ENCODE measurements around the gene FUT9.
A peak's percentile ranks its signal among the peaks of the same experiment; 100 is the strongest.

FUT9 gene

DNA sequence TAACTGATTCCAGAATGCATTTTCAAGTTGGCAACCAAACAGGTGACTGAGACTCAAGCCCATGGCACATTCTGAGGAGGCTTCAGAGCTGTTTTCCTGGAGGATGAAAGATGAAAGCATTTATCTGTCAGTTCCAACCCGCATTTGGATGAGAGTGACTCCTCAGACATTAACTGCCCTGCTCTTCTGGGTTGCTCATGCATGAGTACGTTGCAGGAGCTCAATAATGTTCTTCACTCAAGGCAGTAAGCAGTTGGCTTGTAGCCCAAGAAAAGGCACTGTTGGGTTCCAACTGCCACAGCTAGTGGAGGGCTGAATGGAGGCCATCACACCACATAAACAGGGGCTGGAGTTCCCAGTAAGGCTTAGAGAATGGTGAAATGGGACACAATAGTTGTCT lies 155.3 kb downstream of the FUT9 start:
- H3K4me1 Mint-ChIP-seq, result no peaks in the 10 kb centered on the region
- ATAC-seq (replicated peaks), result peak in 1 of 2 donors; percentile 14
- H3K4me3 Mint-ChIP-seq, result no peak overlapping the region

DNA sequence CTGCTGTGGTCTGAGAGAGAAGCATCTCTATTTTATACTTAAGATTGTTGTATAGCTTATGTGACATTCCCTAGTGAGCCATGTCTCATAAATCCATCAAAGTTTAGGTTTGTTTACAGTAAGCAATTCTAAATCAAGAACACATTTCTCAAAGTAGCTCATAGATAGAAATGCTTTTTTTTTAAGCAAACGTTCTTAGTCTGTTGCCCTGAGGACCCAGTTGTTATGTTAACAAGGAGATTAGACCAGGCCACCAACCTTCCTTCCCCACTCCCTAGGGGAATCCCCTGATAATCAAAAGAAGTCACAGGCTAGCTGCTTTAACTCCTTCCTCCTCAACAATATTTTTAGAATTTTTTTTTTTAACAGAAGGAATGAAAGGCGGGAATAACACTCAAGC lies 169.0 kb downstream of the FUT9 start:
- no peaks in the 10 kb centered on the region for H3K36me3 Mint-ChIP-seq
- no peak overlapping the region for H3K4me3 Mint-ChIP-seq

More for the DNA sequence above, 155.3 kb downstream of the FUT9 start:
- DNase-seq, result no peak
- H3K36me3 Mint-ChIP-seq, result no peaks in the 10 kb centered on the region
- H3K27ac Mint-ChIP-seq, result no peak overlapping the region
- H3K27me3 Mint-ChIP-seq, result no peaks in the 10 kb centered on the region
- H3K9me3 Mint-ChIP-seq, result no peaks in the 10 kb centered on the region

DNA sequence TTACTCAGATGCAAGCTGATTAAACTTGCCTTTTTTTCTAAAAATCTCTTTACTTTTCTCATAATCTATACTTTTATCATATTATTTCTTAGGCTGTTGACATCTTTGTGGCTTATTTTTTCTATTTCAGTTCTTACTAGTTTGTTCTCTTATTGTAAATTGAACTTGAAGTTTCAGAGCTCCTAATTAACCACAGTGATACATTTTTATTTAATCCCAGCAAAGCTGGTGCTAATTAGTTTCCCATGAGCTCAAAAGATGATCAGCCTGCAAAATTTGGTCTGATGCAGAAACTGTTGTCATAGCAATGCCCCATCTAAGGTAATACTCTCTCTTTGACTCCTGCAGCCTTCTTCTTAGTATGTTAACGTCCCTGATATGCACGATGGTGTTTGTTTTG lies 170.3 kb downstream of the FUT9 start:
- DNase-seq (no peak), ATAC-seq (replicated peaks) (no peak)
- H3K36me3 Mint-ChIP-seq, result no peaks in the 10 kb centered on the region
- H3K9me3 Mint-ChIP-seq, result peaks cover 1 to 3% of the 10 kb centered on the region in 2 donors
- H3K4me3 Mint-ChIP-seq, result no peak overlapping the region
- no peaks in the 10 kb centered on the region for H3K4me1 Mint-ChIP-seq
- H3K27me3 Mint-ChIP-seq, result no peaks in the 10 kb centered on the region
- H3K27ac Mint-ChIP-seq, result no peak overlapping the region

More for the DNA sequence above, 169.0 kb downstream of the FUT9 start:
- Mint-ChIP-seq H3K27me3 (no peaks in the 10 kb centered on the region), H3K27ac (no peak overlapping the region), H3K4me1 (no peaks in the 10 kb centered on the region), H3K9me3 (peaks cover 1 to 3% of the 10 kb centered on the region in 2 donors)
- ATAC-seq (replicated peaks) (no peak), DNase-seq (no peak)

DNA sequence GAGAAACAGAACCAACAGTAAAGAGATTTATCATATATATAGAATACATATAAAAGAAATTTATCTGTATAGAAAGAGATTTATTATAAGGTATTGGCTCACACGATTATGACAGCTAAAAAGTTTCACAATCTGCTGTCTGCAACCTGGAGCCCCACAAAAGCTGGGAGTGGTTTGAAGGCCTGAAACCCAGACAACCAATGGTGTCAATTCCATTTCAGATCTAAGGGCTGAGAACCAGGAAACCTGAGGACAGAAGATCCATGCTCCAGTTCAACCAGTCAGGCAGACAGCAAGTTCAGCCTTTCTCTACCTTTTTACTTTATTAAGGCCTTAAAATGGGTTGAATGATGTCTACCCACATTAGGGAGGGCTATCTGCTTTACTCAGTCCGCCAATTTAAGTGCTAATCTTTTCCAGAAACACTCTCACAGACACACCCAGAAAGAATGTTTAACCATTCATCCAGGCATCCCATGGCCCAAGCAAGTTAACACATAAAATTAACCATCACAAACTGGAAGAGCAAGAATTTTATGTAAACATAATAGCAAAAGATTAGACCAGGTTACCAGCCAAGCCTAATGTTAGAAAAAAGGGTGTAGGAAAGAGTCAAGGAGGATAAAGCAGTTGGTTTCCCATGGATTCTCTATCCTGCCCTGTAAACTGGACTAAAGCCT lies 170.9 kb downstream of the FUT9 start:
- DNase-seq (no peak), ATAC-seq (replicated peaks) (no peak)
- H3K4me1 Mint-ChIP-seq, result no peaks in the 10 kb centered on the region
- peaks cover 1 to 3% of the 10 kb centered on the region in 2 donors for H3K9me3 Mint-ChIP-seq
- H3K27me3 Mint-ChIP-seq, result no peaks in the 10 kb centered on the region
- H3K36me3 Mint-ChIP-seq, result no peaks in the 10 kb centered on the region
- no peak overlapping the region for H3K4me3 Mint-ChIP-seq
- H3K27ac Mint-ChIP-seq, result no peak overlapping the region

- H3K9me3 Mint-ChIP-seq, result peaks cover 0 to 1% of the 10 kb centered on the region in 2 donors
- no peak overlapping the region for H3K4me3 Mint-ChIP-seq
- no peaks in the 10 kb centered on the region for H3K4me1 Mint-ChIP-seq
- H3K27me3 Mint-ChIP-seq, result no peaks in the 10 kb centered on the region
- ATAC-seq (replicated peaks) (no peak), DNase-seq (no peak)
- no peak overlapping the region for H3K27ac Mint-ChIP-seq
- no peaks in the 10 kb centered on the region for H3K36me3 Mint-ChIP-seq
Observed at GRCh38 chr6:96194675-96195074, 178.9 kb downstream of the FUT9 start.

DNA sequence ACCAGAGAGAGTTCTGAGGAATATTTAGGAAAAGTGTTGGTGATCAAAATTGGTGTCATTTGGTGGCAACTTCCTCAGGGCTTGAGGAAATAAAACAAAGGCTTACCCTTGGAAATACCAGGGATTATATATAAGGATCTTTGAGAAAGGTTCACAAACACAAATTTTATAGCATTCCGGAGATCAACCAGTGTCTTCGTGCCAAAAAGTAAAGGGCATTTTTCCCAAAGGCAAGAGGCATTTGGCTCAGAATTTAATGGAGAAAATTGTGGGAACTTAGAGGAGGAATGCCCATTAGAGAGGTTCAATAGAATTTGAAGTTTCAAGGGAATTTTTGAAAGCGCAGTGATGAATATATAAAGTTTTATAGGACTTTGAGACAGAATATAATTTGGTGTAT lies 179.5 kb downstream of the FUT9 start:
- ATAC-seq (replicated peaks), result no peak
- Mint-ChIP-seq H3K9me3 (peaks cover 0 to 1% of the 10 kb centered on the region in 2 donors), H3K4me1 (no peaks in the 10 kb centered on the region), H3K27ac (no peak overlapping the region), H3K4me3 (no peak overlapping the region), H3K27me3 (no peaks in the 10 kb centered on the region), H3K36me3 (no peaks in the 10 kb centered on the region)
- no peak for DNase-seq

DNA sequence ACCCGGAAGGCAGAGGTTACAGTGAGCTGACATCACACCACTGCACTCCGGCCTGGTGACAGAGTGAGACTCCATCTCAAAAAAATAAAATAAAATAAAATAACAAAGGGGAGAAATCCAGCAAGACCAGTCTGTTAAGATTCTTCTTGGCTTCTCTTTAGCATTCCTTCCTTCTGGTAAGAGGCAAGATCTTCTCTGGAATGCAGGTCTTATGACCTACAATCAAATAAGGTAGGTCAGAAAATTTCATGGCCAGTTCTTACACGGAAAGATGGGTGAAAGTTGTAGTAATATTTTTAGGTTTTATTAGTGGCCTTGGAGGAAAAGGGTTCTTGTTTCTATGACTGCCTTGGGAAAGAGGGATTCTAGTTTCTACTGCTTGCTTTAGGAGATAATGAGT lies 180.9 kb downstream of the FUT9 start:
- Mint-ChIP-seq H3K27me3 (no peaks in the 10 kb centered on the region), H3K4me1 (no peaks in the 10 kb centered on the region), H3K36me3 (no peaks in the 10 kb centered on the region), H3K9me3 (peaks cover 0 to 1% of the 10 kb centered on the region in 2 donors), H3K4me3 (no peak overlapping the region), H3K27ac (no peak overlapping the region)
- ATAC-seq (replicated peaks) (no peak), DNase-seq (no peak)

DNA sequence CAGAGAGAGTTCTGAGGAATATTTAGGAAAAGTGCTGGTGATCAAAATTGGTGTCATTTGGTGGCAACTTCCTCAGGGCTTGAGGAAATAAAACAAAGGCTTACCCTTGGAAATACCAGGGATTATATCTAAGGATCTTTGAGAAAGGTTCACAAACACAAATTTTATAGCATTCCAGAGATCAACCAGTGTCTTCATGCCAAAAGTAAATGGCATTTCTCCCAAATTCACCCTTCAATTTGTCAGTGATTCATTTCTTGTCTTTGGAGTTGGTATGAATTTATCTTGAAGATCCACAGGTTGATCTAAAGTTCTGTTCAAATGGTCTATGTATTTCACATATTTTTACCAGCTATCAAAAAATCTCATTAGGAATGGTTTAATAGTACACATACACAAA lies 181.5 kb downstream of the FUT9 start:
- DNase-seq (no peak), ATAC-seq (replicated peaks) (no peak)
- Mint-ChIP-seq H3K4me3 (no peak overlapping the region), H3K9me3 (peaks cover 0 to 1% of the 10 kb centered on the region in 2 donors), H3K27me3 (no peaks in the 10 kb centered on the region), H3K4me1 (no peaks in the 10 kb centered on the region), H3K27ac (no peak overlapping the region), H3K36me3 (no peaks in the 10 kb centered on the region)

GRCh38 chr6:96202571-96202970 lies 186.8 kb downstream of the FUT9 start:
- DNase-seq, result no peak
- no peaks in the 10 kb centered on the region for H3K9me3 Mint-ChIP-seq
- H3K4me1 Mint-ChIP-seq, result no peaks in the 10 kb centered on the region
- no peak for ATAC-seq (replicated peaks)
- no peaks in the 10 kb centered on the region for H3K27me3 Mint-ChIP-seq
- H3K4me3 Mint-ChIP-seq, result no peak overlapping the region
- H3K27ac Mint-ChIP-seq, result no peak overlapping the region
- no peaks in the 10 kb centered on the region for H3K36me3 Mint-ChIP-seq

DNA sequence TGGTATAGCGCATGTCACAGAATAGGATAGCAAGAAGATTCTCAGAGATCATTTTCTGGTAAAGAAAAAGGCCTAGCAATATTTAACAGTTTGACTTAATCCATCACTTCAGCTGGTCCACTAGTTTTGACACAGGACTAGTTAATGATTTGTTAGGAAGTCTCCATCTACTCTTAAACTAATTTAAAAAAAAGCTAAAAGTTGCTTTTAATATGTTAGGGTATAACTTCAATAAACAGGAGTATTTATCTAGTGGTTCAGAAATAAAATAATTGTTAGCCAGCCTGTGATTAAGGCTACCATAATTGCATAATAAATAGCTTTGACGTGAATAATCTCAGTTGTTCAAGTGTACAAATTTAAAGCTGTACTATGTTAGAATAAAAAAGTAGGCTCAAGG lies 195.6 kb downstream of the FUT9 start:
- H3K4me1 Mint-ChIP-seq, result no peaks in the 10 kb centered on the region
- no peak overlapping the region for H3K27ac Mint-ChIP-seq
- DNase-seq (no peak), ATAC-seq (replicated peaks) (no peak)
- H3K27me3 Mint-ChIP-seq, result no peaks in the 10 kb centered on the region
- no peaks in the 10 kb centered on the region for H3K36me3 Mint-ChIP-seq
- no peaks in the 10 kb centered on the region for H3K9me3 Mint-ChIP-seq
- no peak overlapping the region for H3K4me3 Mint-ChIP-seq

DNA sequence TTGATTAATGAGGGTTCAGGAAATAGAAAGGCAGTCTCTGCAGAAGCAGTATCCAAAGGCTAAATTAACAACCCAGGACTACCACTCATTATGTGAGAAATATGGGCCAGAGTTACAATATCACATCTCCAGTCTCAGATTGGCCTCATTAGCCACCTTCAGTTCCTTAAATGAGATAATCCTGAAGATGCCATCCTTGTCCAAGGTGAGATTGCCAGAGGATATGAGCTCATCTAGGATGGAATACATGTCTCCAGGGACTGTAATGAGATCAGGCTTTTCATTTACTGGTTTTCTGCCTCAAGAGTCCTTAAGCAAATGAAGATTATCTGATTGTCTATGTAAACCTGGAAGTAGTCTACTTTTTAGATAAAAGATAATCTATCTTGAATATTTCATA lies 196.3 kb downstream of the FUT9 start:
- no peak overlapping the region for H3K27ac Mint-ChIP-seq
- H3K4me3 Mint-ChIP-seq, result no peak overlapping the region
- H3K36me3 Mint-ChIP-seq, result no peaks in the 10 kb centered on the region
- H3K9me3 Mint-ChIP-seq, result no peaks in the 10 kb centered on the region
- no peaks in the 10 kb centered on the region for H3K27me3 Mint-ChIP-seq
- ATAC-seq (replicated peaks) (no peak), DNase-seq (no peak)
- no peaks in the 10 kb centered on the region for H3K4me1 Mint-ChIP-seq

- no peaks in the 10 kb centered on the region for H3K27me3 Mint-ChIP-seq
- DNase-seq (no peak), ATAC-seq (replicated peaks) (no peak)
- no peaks in the 10 kb centered on the region for H3K9me3 Mint-ChIP-seq
- H3K4me3 Mint-ChIP-seq, result no peak overlapping the region
- no peaks in the 10 kb centered on the region for H3K36me3 Mint-ChIP-seq
- H3K4me1 Mint-ChIP-seq, result no peaks in the 10 kb centered on the region
- no peak overlapping the region for H3K27ac Mint-ChIP-seq
Observed at GRCh38 chr6:96213784-96214183, 198.0 kb downstream of the FUT9 start.

- Mint-ChIP-seq H3K36me3 (no peaks in the 10 kb centered on the region), H3K9me3 (no peaks in the 10 kb centered on the region), H3K4me1 (no peaks in the 10 kb centered on the region), H3K4me3 (no peak overlapping the region), H3K27ac (no peak overlapping the region), H3K27me3 (no peaks in the 10 kb centered on the region)
- DNase-seq (no peak), ATAC-seq (replicated peaks) (no peak)
Observed at GRCh38 chr6:96223695-96224094, 207.9 kb downstream of the FUT9 start.

DNA sequence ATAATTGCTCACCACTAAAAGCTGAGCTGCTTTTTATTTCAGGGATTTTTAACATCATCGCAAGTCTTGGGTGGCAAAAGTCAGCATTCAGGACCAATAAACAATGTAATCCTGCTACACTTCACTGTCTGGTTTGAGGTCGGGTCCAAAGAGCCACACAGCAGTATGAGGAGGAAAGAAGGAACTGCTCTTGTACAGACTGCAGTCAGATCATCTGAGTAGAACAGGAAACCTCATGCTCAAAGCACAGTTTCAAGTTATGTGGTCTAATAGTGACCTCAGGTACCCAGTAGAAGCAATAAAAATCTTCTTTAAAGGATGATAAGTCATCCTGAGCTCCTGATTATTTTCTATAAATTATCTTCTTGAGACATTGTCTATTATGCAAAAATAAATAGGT lies 211.4 kb downstream of the FUT9 start:
- H3K9me3 Mint-ChIP-seq, result no peaks in the 10 kb centered on the region
- no peaks in the 10 kb centered on the region for H3K36me3 Mint-ChIP-seq
- ATAC-seq (replicated peaks) (no peak), DNase-seq (no peak)
- no peak overlapping the region for H3K27ac Mint-ChIP-seq
- no peaks in the 10 kb centered on the region for H3K4me1 Mint-ChIP-seq
- H3K4me3 Mint-ChIP-seq, result no peak overlapping the region
- no peaks in the 10 kb centered on the region for H3K27me3 Mint-ChIP-seq

DNA sequence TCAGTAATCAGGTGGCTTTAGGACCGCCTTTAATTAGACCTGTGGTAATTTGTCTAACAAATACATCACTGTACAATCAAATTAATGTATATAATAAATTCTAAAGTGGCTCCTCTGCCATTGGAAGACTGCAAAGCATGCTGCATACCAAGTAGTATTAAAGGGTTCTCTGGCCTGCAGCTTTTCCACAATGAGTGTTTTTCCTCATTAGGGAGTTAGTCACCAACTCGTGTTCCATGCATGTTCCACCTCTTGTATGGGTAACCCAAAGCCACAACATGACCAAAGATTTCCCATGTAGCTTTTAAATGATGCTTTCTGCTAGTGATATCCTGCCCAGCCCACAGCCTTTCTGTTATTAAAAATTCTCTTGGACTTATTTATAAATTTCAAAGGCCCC lies 218.7 kb downstream of the FUT9 start:
- Mint-ChIP-seq H3K27ac (no peak overlapping the region), H3K27me3 (no peaks in the 10 kb centered on the region), H3K4me3 (no peak overlapping the region), H3K9me3 (peaks cover 0 to 3% of the 10 kb centered on the region in 2 donors), H3K36me3 (no peaks in the 10 kb centered on the region), H3K4me1 (no peaks in the 10 kb centered on the region)
- DNase-seq (no peak), ATAC-seq (replicated peaks) (no peak)

DNA sequence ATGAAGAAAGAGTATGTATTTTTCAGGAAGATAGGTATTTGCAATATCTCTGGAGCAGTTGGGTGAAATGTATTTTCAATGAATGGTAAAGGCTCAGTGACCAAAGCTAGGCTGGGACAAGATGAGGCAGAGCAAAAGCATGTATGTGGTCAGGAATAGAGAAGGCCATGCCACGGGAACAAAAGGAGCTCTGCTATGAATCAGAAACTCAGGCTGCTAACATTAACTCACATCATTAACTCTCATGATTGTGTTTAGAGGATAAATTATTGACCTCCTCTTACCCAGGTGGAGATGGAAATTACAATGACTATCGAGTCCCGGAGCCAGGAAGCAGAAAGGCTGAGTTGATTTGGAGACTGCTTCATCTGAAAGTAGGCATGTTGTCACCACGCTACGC lies 220.2 kb downstream of the FUT9 start:
- peaks cover 0 to 3% of the 10 kb centered on the region in 2 donors for H3K9me3 Mint-ChIP-seq
- DNase-seq, result no peak
- no peak for ATAC-seq (replicated peaks)
- no peak overlapping the region for H3K27ac Mint-ChIP-seq
- no peaks in the 10 kb centered on the region for H3K4me1 Mint-ChIP-seq
- no peak overlapping the region for H3K4me3 Mint-ChIP-seq
- no peaks in the 10 kb centered on the region for H3K27me3 Mint-ChIP-seq
- no peaks in the 10 kb centered on the region for H3K36me3 Mint-ChIP-seq
